RWPE2 (cell line): ENCODE measurements around the gene CLPX.
"Not testable (repeated sequence)": the region's sequence is repeated elsewhere in the genome, so short reads cannot be mapped to it uniquely, and the experiment has no call there.

ENCODE experiments used
- ATAC-seq: fragments of 200-7000 bp; cut with Tn5 transposase; 3 replicates; pipeline ENCODE4 v1.9.1; 2021; ENCODE audit warnings: low read depth
- DNase-seq: peaks from one replicate; pipeline ENCODE4 v3.0.0-alpha.2; 2020; ENCODE audit warnings: low spot score
- H3K27ac ChIP-seq: fragments of 450-650 bp; 2 replicates; pipeline ENCODE4 v1.5.1; 2017; ENCODE audit warnings: mild to moderate bottlenecking; ENCODE audit not compliant: poor library complexity, severe bottlenecking
- H3K27me3 ChIP-seq: fragments of 250-450 bp; sonication (Bioruptor Pico); 2 replicates; pipeline ENCODE4 v1.5.1; 2021; ENCODE audit warnings: mild to moderate bottlenecking, moderate library complexity; ENCODE audit not compliant: insufficient read depth, poor library complexity, severe bottlenecking
- H3K36me3 ChIP-seq: fragments of 250-450 bp; sonication (Bioruptor Pico); 2 replicates; pipeline ENCODE4 v1.5.1; 2020; ENCODE audit warnings: low read depth, mild to moderate bottlenecking, moderate library complexity
- H3K4me1 ChIP-seq: fragments of 250-450 bp; sonication (Bioruptor Pico); 2 replicates; pipeline ENCODE4 v1.5.1; 2021; ENCODE audit warnings: mild to moderate bottlenecking, moderate library complexity; ENCODE audit not compliant: insufficient read depth, poor library complexity, severe bottlenecking
- H3K4me3 ChIP-seq: fragments of 250-450 bp; sonication (Bioruptor Pico); 2 replicates; pipeline ENCODE4 v1.5.1; 2021; ENCODE audit warnings: mild to moderate bottlenecking, moderate library complexity; ENCODE audit not compliant: severe bottlenecking
- H3K9me3 ChIP-seq: fragments of 250-450 bp; sonication (Bioruptor Pico); 2 replicates; pipeline ENCODE4 v1.5.1; 2021; ENCODE audit warnings: mild to moderate bottlenecking, moderate library complexity; ENCODE audit not compliant: severe bottlenecking
- CTCF ChIP-seq: fragments of 450-650 bp; IDR thresholded peaks from one replicate; pipeline ENCODE4 v1.5.1; 2017; ENCODE audit warnings: mild to moderate bottlenecking, moderate library complexity; ENCODE audit not compliant: poor library complexity, severe bottlenecking

CLPX gene

GRCh38 chr15:65147902-65148301 lies 37.2 kb downstream of the CLPX start:
- no peak overlapping the region for H3K4me3 ChIP-seq
- no peaks in the 10 kb centered on the region for H3K9me3 ChIP-seq
- peaks cover 39% of the 10 kb centered on the region for H3K36me3 ChIP-seq
- no peak overlapping the region for H3K27ac ChIP-seq
- no peaks in the 10 kb centered on the region for H3K4me1 ChIP-seq
- H3K27me3 ChIP-seq, result no peaks in the 10 kb centered on the region
- no peak for DNase-seq
- no peak for TF ChIP-seq CTCF
- no peak for ATAC-seq

GRCh38 chr15:65146438-65146837 lies 38.7 kb downstream of the CLPX start:
- no peak for TF ChIP-seq CTCF
- H3K27me3 ChIP-seq, result no peaks in the 10 kb centered on the region
- no peak overlapping the region for H3K27ac ChIP-seq
- H3K4me1 ChIP-seq, result no peaks in the 10 kb centered on the region
- DNase-seq (no peak), ATAC-seq (no peak)
- H3K9me3 ChIP-seq, result no peaks in the 10 kb centered on the region
- H3K36me3 ChIP-seq, result peaks cover 24% of the 10 kb centered on the region
- H3K4me3 ChIP-seq, result no peak overlapping the region

GRCh38 chr15:65138631-65139030 lies 46.5 kb downstream of the CLPX start:
- not testable (repeated sequence) for H3K9me3 ChIP-seq, H3K27me3 ChIP-seq, ATAC-seq, DNase-seq, H3K36me3 ChIP-seq, H3K27ac ChIP-seq, H3K4me3 ChIP-seq, H3K4me1 ChIP-seq

GRCh38 chr15:65137893-65138292 lies 47.2 kb downstream of the CLPX start:
- not testable (repeated sequence) for H3K4me3 ChIP-seq, H3K27ac ChIP-seq, H3K36me3 ChIP-seq, H3K9me3 ChIP-seq, DNase-seq, ATAC-seq, H3K4me1 ChIP-seq, H3K27me3 ChIP-seq

- not testable (repeated sequence) for H3K27me3 ChIP-seq, ATAC-seq, DNase-seq
Observed at GRCh38 chr15:65137089-65137488, 48.1 kb downstream of the CLPX start.

GRCh38 chr15:65134538-65134937 lies 50.6 kb downstream of the CLPX start:
- Histone ChIP-seq H3K36me3 (peaks cover 17% of the 10 kb centered on the region), H3K27ac (no peak overlapping the region), H3K9me3 (peaks cover 6% of the 10 kb centered on the region), H3K27me3 (no peaks in the 10 kb centered on the region), H3K4me1 (no peaks in the 10 kb centered on the region), H3K4me3 (no peak overlapping the region)
- DNase-seq (no peak), ATAC-seq (no peak)
- TF ChIP-seq CTCF, result no peak

More at GRCh38 chr15:65137089-65137488, 48.1 kb downstream of the CLPX start:
- H3K9me3 ChIP-seq, H3K36me3 ChIP-seq, H3K4me3 ChIP-seq, H3K27ac ChIP-seq, H3K4me1 ChIP-seq: not testable (repeated sequence)
